HG02610 (cell line): ENCODE results near the gene BCR.

Experiments
- ATAC-seq: cut with Tn5 transposase; IDR thresholded peaks from one replicate; pipeline ENCODE4 v1.9.1; 2021; ENCODE audit warnings: mild to moderate bottlenecking, moderate library complexity; ENCODE audit not compliant: unreplicated experiment

The BCR gene

DNA sequence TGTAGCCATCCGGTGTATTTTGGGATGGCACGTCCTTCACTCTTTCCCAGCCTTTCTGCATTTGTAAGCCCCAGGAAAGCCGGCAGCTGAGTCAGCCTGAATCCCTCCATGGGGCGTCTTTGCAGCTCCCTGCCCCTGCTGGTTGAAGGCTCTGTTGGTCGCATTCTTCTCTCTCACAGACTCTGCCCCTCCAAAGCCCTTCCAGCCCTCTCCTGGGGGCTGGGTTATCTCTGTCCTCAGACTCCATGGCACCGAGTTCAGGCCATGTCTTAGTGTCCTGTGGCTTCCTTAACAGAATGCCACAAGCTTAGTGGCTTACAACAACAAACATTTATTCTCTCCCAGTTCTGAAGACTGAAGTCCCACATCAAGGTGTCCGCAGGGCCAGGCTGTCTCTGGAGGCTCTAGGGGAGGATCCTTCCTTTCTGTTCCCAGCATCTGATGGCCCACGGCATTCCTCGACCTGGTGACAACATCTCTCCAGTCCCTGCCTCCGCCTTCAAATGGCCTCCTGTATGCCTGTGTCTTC is 62.2 kb downstream of the BCR start:
- no peak for ATAC-seq

- ATAC-seq: no peak
These were observed 62.8 kb downstream of the BCR start for GRCh38 chr22:23243006-23243573.

GRCh38 chr22:23243859-23244689 is 63.8 kb downstream of the BCR start:
- no peak for ATAC-seq

- no peak for ATAC-seq
These were observed 64.4 kb downstream of the BCR start for GRCh38 chr22:23244690-23245044.

- no peak for ATAC-seq
These were observed 64.9 kb downstream of the BCR start for GRCh38 chr22:23245045-23245798.

- no peak for ATAC-seq
These were observed 65.5 kb downstream of the BCR start for GRCh38 chr22:23245799-23246136.

DNA sequence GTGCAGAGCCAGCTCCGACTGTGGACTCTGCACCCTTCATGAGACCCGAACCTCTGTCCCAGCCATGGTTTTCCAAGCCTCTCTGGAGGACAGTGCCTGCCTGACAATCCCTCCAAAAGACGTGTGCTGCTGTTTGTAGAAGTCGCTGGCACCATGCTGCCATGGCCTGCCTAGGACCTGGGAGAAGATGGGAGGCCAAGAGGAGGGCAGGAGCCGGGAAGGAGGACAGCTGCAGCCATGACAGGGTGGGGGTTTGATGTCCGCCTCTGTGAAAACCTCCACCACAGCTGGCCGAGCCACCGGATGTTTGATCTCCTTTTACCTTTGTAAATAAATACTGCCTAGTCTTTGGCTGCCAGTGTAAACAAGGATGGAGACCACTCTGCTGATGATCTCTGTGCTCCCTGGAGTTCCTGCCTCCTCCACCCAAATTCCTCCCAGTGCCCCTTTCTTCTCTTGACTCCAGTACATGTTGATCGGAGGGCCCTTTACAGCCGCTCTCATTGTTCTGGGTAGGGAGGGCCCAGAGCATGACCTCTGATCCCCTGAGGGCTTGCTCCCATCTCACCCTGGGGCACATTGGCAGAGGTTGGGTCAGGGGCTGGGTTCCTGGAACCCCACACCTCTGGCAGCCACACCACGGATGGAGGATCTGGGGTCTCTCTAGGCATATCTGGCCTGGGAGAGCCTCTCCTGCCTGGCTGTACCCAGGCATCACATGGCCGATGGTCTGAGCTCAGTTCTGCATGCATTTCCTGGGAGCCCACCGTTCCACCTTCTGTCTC is 66.9 kb downstream of the BCR start:
- no peak for ATAC-seq

GRCh38 chr22:23248583-23248982 is 68.3 kb downstream of the BCR start:
- no peak for ATAC-seq

DNA sequence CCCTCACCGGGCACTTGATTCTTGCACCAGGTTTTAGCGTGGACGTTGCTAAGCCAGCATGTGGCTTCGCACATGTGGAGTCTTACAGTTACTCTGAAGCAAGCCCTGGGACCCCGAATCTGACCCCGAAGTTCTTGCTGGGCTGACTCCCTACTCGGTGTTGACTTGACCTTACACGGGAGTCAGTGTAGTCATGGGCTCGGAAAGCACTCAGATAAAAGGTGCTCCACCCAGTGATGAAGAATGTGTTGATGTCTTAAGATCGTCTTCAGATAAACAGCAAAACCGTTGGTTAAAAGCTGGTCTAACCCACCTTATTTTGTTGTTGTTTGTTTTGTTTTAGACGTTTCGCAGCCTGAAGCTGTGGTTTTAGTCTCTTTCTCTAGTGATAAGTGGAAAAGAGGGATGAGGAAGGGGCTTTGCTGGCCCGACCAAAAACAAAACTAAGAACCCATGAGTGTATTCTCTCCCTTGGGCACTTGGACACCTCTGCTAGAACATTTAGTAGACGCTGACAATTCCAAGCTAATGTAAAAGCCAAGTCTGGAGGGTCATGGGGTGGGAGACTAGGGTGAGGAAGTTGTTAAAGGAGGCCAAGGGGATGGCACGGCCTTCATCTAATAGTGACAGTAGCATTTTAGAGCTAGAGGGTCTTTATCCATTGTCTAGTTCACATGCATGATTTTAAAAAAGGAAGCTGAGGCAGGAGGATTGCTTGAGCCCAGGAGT is 69.9 kb downstream of the BCR start:
- no peak for ATAC-seq

DNA sequence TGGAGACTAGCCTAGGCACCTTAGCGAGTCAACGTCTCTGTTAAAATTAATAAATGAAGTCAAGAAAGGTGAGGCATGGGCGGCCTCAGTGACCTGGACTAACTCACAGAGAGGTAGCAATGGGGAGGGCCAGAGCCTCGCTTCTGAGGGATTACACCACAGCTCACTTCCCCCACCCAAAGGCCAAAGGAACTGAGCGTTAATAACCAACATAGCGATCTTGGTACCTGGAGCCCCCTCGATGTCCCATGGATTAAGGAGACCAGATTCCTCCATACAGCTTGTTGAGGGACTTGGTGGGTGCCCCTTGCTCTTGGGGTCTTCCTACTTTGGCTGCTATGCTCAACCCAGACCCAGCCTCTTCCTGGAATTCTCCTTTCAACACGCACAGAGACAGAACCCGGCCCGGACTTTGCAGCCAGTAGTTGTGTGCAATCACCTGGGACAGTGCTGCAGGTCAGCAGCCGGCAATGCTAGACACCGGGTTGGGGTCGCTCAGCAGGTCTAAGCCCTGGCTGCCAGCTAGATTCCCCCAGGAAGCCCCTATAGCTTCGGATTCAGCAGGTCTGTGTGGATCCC is 70.6 kb downstream of the BCR start:
- no peak for ATAC-seq

DNA sequence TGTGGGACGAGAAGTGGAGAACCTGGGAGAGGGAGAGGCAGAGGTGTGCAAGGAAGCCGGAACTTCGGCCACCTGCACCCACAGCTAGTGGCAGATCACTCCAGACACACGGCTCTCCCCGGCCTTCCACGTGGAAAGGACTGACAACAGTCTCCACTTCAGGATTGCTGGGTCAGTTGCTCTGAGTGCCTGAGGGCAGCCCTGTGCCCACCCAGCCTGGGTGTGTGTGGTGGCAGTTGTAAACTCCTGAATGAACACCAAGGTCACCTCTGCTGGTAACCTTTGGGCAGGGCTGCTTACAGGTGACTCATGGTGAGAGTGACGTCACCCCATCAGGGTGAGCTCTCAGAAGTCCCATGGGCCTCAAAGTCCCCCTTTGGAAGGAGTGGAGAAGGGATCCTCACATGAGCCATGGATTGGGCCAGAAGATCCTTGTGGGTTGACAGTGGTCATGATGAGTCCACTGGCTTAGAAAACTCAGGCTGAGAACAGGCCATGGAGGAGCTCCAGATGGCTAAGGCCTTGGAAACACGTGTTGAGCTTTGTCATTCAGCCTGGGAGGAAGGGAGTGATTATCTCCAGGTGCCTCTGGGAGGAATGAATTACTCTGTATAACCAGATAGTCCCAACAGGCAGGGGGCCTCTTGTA is 71.3 kb downstream of the BCR start:
- ATAC-seq: no peak

DNA sequence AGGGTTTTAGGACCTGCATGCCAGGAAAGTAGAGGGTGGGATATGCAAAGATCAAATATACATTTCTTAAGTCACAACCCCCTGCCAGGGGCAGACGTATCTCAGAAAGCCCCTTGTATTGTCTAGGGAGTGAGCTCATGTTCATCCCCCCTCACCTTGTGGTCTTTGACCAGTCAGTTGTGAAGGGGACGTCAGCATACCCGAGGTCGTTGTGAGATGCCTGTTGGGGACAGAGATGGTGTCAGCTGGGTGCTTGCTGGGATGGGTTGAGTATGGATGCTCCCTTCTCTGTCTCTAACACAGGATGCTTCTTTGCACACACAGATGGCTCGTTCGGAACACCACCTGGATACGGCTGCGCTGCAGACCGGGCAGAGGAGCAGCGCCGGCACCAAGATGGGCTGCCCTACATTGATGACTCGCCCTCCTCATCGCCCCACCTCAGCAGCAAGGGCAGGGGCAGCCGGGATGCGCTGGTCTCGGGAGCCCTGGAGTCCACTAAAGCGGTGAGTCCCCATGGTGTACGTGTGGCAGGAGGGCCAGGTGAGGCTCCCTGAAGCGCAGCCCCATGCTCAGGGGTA is 73.3 kb downstream of the BCR start:
- no peak for ATAC-seq

DNA sequence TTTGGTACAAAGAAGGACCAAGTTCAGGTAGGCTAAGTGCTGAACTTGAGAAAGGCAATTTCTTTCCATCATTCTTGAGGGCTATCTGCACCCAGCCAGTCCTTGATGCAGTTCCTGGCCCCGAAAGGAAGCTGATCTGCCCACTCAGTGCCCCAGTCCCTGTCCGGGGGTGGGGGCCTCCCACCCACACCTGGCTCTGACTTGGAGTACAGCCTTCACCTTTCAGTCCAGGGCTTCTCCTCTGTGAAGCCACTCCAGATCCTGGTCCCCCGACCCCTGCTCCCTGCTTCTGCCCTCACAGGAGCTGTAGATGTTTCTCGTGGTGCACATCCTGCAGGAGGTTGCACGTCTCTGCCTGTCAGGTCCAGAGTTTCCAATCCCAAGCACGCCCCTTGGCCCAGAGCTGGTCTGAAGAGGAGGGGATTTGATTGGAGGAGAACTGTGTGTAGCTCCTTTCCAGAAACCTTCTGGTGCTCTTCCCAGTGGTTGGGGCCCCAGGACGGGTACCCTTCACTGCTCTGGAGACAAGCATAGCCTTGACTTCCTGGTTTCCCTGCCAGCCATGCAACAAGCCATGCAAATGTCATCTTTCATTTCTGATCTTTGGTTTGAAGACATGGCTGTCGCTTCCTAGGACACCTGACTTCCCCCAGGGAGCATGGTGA is 75.3 kb downstream of the BCR start:
- ATAC-seq: no peak

GRCh38 chr22:23256171-23256932 is 76.0 kb downstream of the BCR start:
- no peak for ATAC-seq

DNA sequence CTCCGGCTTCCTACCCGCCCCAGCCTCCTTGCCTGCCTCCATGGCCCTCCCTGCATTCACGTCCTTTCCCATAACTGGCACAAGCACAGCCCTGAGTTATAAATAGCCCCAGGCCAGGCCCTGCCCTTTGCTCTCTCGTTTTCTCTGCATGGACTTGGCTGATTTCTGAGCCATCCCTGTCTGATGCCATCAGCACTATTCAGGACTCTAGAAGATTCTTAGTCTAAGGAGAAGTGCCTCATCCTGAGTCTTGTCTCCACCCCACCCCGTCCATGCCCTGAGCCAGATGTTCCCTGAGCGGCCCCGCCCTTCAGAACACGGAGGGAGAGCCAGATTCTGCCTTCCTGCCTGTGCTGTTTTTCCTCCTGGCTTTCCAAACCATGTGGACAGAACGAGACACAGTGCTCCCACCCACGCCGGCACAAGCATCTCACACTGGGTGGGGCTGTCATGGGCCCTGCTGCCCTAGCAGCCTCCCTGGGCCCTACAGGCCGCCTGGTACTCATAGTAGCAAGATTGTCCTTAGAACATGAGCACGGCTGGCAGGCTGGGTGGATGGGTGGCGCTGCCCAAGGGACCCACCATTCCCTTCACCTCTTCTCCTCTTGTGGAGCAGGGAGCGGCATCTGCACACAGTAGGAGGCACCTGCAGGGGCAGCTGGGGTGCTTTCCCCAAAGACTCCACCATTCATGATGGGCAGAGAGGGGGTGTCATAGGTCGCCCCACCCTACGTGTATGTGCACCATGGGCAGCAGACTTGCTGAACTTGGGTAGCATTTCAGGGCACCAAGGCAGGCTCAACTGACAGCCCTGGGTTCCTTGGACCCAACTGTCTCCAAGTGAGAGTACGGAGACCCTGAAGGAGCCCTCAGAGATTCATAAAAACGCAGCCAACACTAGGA is 76.9 kb downstream of the BCR start:
- ATAC-seq: no peak

GRCh38 chr22:23257889-23258825 is 77.8 kb downstream of the BCR start:
- no peak for ATAC-seq
